Cardiac fibroblast (primary cell): ENCODE data around the gene DNAJC9.
A peak's percentile ranks its signal among the peaks of the same experiment; 100 is the strongest.

Experiments
- DNase-seq, 2 donors: peaks; one replicate each; pipeline versions ENCODE4 v3.0.0 to v3.0.0-alpha.2; 2010; ENCODE audit warnings: low read depth in 2 of 2
- H3K4me3 ChIP-seq, 2 donors: replicated peaks in 1 of 2; 1 replicate in 1 of 2; 2 replicates in 1 of 2; pipeline ENCODE4 v1.5.1; 2011; ENCODE audit warnings: low read depth in 2 of 2, low read length in 2 of 2, mild to moderate bottlenecking in 2 of 2, moderate library complexity in 1 of 2
- CTCF ChIP-seq: IDR thresholded peaks from one replicate; pipeline ENCODE4 v1.5.1; 2011; ENCODE audit warnings: low read depth, mild to moderate bottlenecking, low read length, inconsistent platforms

The DNAJC9 gene

GRCh38 chr10:73211106-73211811, 35.8 kb downstream of the DNAJC9 start:
- DNase-seq: no peak
- TF ChIP-seq CTCF: no peak
- no peak overlapping the region for H3K4me3 ChIP-seq

GRCh38 chr10:73210395-73211105, 36.5 kb downstream of the DNAJC9 start:
- no peak for DNase-seq
- no peak for TF ChIP-seq CTCF

GRCh38 chr10:73209705-73210104, 37.4 kb downstream of the DNAJC9 start:
- DNase-seq: peak; percentile 23 to 72
- no peak for TF ChIP-seq CTCF

More at GRCh38 chr10:73210395-73211105, 36.5 kb downstream of the DNAJC9 start:
- H3K4me3 ChIP-seq: no peak overlapping the region

GRCh38 chr10:73207883-73208282, 39.2 kb downstream of the DNAJC9 start:
- no peak overlapping the region for H3K4me3 ChIP-seq
- no peak for TF ChIP-seq CTCF
- DNase-seq: peak in 1 of 2 donors; percentile 17

More at GRCh38 chr10:73209705-73210104, 37.4 kb downstream of the DNAJC9 start:
- H3K4me3 ChIP-seq: no peak overlapping the region

GRCh38 chr10:73206385-73206784, 40.7 kb downstream of the DNAJC9 start:
- no peak overlapping the region for H3K4me3 ChIP-seq
- DNase-seq: no peak
- TF ChIP-seq CTCF: no peak

GRCh38 chr10:73205890-73206289, 41.2 kb downstream of the DNAJC9 start:
- DNase-seq: no peak
- no peak for TF ChIP-seq CTCF
- no peak overlapping the region for H3K4me3 ChIP-seq
